H1 (cell line): ENCODE measurements around the gene ACKR1. TPM values are rescaled to one million over a fixed set of nuclear protein-coding genes. Genes with fewer than 3 reads are reported as not detected.

Experiments
- CTCF ChIA-PET: fragments of 300-600 bp; sonication (Branson Sonifier 250); formaldehyde crosslinking; loops from one replicate; lab custom pipeline; 2021; ENCODE audit not compliant: partially characterized antibody; lab: Charles Lee
- POLR2A ChIA-PET: fragments of 300-600 bp; sonication (Branson Sonifier 250); formaldehyde crosslinking; loops from one replicate; lab custom pipeline; 2021; ENCODE audit warnings: inconsistent platforms; ENCODE audit not compliant: partially characterized antibody; lab: Charles Lee
- DNase-seq, 2 experiments: peaks; one replicate each; pipeline versions ENCODE4 v3.0.0 to v3.0.0-alpha.2; 2010 to 2022; ENCODE audit warnings: low spot score in 2 of 2, low read depth in 1 of 2, mixed read lengths in 1 of 2
- FAIRE-seq: peaks from 2 replicates; lab custom pipeline; 2011; peaks lifted over from hg19 to GRCh38; lab: Jason Lieb, UNC
- H2AFZ ChIP-seq: 2 replicates; pipeline ENCODE4 v1.8.1; 2012; ENCODE audit warnings: low read length, inconsistent platforms
- H2AK5ac ChIP-seq: 2 replicates; pipeline ENCODE4 v1.6.1; 2013; ENCODE audit warnings: low read depth, low read length
- H2BK120ac ChIP-seq: replicated peaks from 2 replicates; pipeline ENCODE3; 2013; ENCODE audit warnings: low read depth, low read length, inconsistent platforms
- H2BK12ac ChIP-seq: 2 replicates; pipeline ENCODE4 v1.6.1; 2013; ENCODE audit warnings: low read depth, low read length
- H2BK15ac ChIP-seq: 2 replicates; pipeline ENCODE4 v1.6.1; 2013; ENCODE audit warnings: low read length
- H2BK20ac ChIP-seq: 2 replicates; pipeline ENCODE4 v1.6.1; 2013; ENCODE audit warnings: low read length
- H2BK5ac ChIP-seq: 2 replicates; pipeline ENCODE4 v1.6.1; 2013; ENCODE audit warnings: low read depth, low read length
- H3K14ac ChIP-seq: 2 replicates; pipeline ENCODE4 v1.6.1; 2013; ENCODE audit warnings: inconsistent platforms; ENCODE audit not compliant: insufficient read length
- H3K18ac ChIP-seq: 2 replicates; pipeline ENCODE4 v1.6.1; 2013; ENCODE audit warnings: low read length; ENCODE audit errors: extremely low read depth
- H3K23ac ChIP-seq: 2 replicates; pipeline ENCODE4 v1.6.1; 2013; ENCODE audit warnings: inconsistent platforms; ENCODE audit not compliant: insufficient read length
- H3K23me2 ChIP-seq: 2 replicates; pipeline ENCODE4 v1.6.1; 2013; ENCODE audit warnings: low read depth, low read length
- H3K27ac ChIP-seq: 2 replicates; pipeline ENCODE4 v1.6.1; 2011; ENCODE audit warnings: low read depth, low read length, inconsistent platforms
- H3K27me3 ChIP-seq, 4 experiments: replicated peaks in 1 of 4; 1 replicate in 1 of 4; 2 replicates in 3 of 4; pipeline versions ENCODE4 v1.6.1 to v1.8.1; 2011 to 2013; ENCODE audit warnings: low read length in 3 of 4, mild to moderate bottlenecking in 3 of 4, inconsistent platforms in 2 of 4, mixed read lengths in 2 of 4, moderate library complexity in 1 of 4; ENCODE audit not compliant: control insufficient read depth in 3 of 4, insufficient read depth in 3 of 4; ENCODE audit errors: extremely low read depth in 1 of 4
- H3K36me3 ChIP-seq, 4 experiments: 2 replicates each; pipeline versions ENCODE4 v1.6.1 to v1.8.1; 2011 to 2013; ENCODE audit warnings: mild to moderate bottlenecking in 4 of 4, low read length in 3 of 4, moderate library complexity in 2 of 4, control low read depth in 1 of 4, inconsistent platforms in 1 of 4; ENCODE audit not compliant: insufficient read depth in 4 of 4, control insufficient read depth in 2 of 4
- H3K4ac ChIP-seq: replicated peaks from 2 replicates; pipeline ENCODE3; 2013; ENCODE audit warnings: low read length, low read depth, mixed read lengths, inconsistent platforms; ENCODE audit not compliant: insufficient read length
- H3K4me1 ChIP-seq, 4 experiments: replicated peaks in 1 of 4; 1 replicate in 1 of 4; 2 replicates in 3 of 4; pipeline versions ENCODE4 v1.6.1 to v1.8.1; 2011 to 2013; ENCODE audit warnings: low read length in 3 of 4, inconsistent platforms in 2 of 4, mixed read lengths in 1 of 4; ENCODE audit not compliant: insufficient read depth in 4 of 4, control insufficient read depth in 3 of 4
- H3K4me2 ChIP-seq, 2 experiments: 2 replicates each; pipeline versions ENCODE4 v1.6.1 to v1.8.1; 2011 to 2013; ENCODE audit warnings: low read depth in 2 of 2, low read length in 2 of 2, control low read depth in 1 of 2, inconsistent platforms in 1 of 2, mild to moderate bottlenecking in 1 of 2; ENCODE audit not compliant: insufficient read depth in 1 of 2
- H3K4me3 ChIP-seq, 4 experiments: fragments of 200-600, 300-600 bp in 1 of 4; sonication (generic), shearing (Covaris generic), sonication (Bioruptor Twin) in 1 of 4; 2 replicates each; pipeline versions ENCODE4 v1.5.1 to v1.8.1; 2011 to 2016; ENCODE audit warnings: low read length in 4 of 4, low read depth in 3 of 4, control low read depth in 2 of 4, inconsistent platforms in 2 of 4, mild to moderate bottlenecking in 2 of 4, mixed read lengths in 1 of 4, moderate library complexity in 1 of 4; ENCODE audit not compliant: insufficient read depth in 2 of 4; ENCODE audit errors: extremely low read depth in 1 of 4
- H3K56ac ChIP-seq: replicated peaks from 2 replicates; pipeline ENCODE3; 2013; ENCODE audit warnings: low read depth, mild to moderate bottlenecking, mixed read lengths, low read length, inconsistent platforms; ENCODE audit not compliant: insufficient read length
- H3K79me1 ChIP-seq: 2 replicates; pipeline ENCODE4 v1.6.1; 2013; ENCODE audit warnings: low read depth, low read length, control low read depth
- H3K79me2 ChIP-seq, 2 experiments: 2 replicates each; pipeline versions ENCODE4 v1.6.1 to v1.8.1; 2012 to 2013; ENCODE audit warnings: low read length in 2 of 2, mild to moderate bottlenecking in 2 of 2, inconsistent platforms in 1 of 2; ENCODE audit not compliant: insufficient read depth in 2 of 2, control insufficient read depth in 1 of 2
- H3K9ac ChIP-seq, 4 experiments: replicated peaks in 1 of 4; 1 replicate in 1 of 4; 2 replicates in 3 of 4; pipeline versions ENCODE4 v1.6.1 to v1.8.1; 2011 to 2013; ENCODE audit warnings: low read depth in 3 of 4, low read length in 3 of 4, control low read depth in 2 of 4, mild to moderate bottlenecking in 2 of 4, moderate library complexity in 2 of 4, inconsistent platforms in 1 of 4; ENCODE audit errors: extremely low read depth in 1 of 4
- H3K9me3 ChIP-seq, 2 experiments: 2 replicates each; pipeline versions ENCODE4 v1.6.1 to v1.8.1; 2012 to 2013; ENCODE audit warnings: mild to moderate bottlenecking in 2 of 2, moderate library complexity in 2 of 2, control low read depth in 1 of 2, inconsistent platforms in 1 of 2, low read depth in 1 of 2, low read length in 1 of 2, mixed read lengths in 1 of 2; ENCODE audit not compliant: insufficient read depth in 2 of 2
- H4K20me1 ChIP-seq, 2 experiments: replicated peaks in 1 of 2; 2 replicates each; pipeline versions ENCODE3 to v1.8.1; 2011 to 2013; ENCODE audit warnings: inconsistent platforms in 2 of 2, low read length in 2 of 2, mild to moderate bottlenecking in 1 of 2; ENCODE audit not compliant: insufficient read depth in 2 of 2, control insufficient read depth in 1 of 2
- H4K5ac ChIP-seq: 2 replicates; pipeline ENCODE4 v1.6.1; 2013; ENCODE audit warnings: low read length, low read depth, mixed read lengths, inconsistent platforms; ENCODE audit not compliant: insufficient read length
- H4K8ac ChIP-seq: 2 replicates; pipeline ENCODE4 v1.8.0; 2013; ENCODE audit warnings: mild to moderate bottlenecking, moderate library complexity, low read length, inconsistent platforms; ENCODE audit not compliant: insufficient read depth; ENCODE audit errors: extremely low read depth
- H4K91ac ChIP-seq: replicated peaks from 2 replicates; pipeline ENCODE3; 2013; ENCODE audit warnings: low read length, mixed read lengths, inconsistent platforms; ENCODE audit not compliant: insufficient read length
- ATF3 ChIP-seq: IDR thresholded peaks from 2 replicates; pipeline ENCODE4 v1.6.1; 2011; ENCODE audit warnings: low read depth, mild to moderate bottlenecking, low read length; ENCODE audit not compliant: insufficient read depth
- CTBP2 ChIP-seq: IDR thresholded peaks from 2 replicates; pipeline ENCODE4 v1.7.0; 2011; ENCODE audit warnings: borderline replicate concordance, mild to moderate bottlenecking, moderate library complexity, mixed read lengths, low read length; ENCODE audit not compliant: insufficient read depth, insufficient read length
- GABPA ChIP-seq: IDR thresholded peaks from 2 replicates; pipeline ENCODE4 v1.6.1; 2011; ENCODE audit warnings: mild to moderate bottlenecking, low read length, moderate library complexity, borderline replicate concordance; ENCODE audit not compliant: insufficient read depth
- HDAC6 ChIP-seq: IDR thresholded peaks from one replicate; pipeline ENCODE4 v1.7.1; 2012; ENCODE audit warnings: low read depth, mild to moderate bottlenecking, inconsistent platforms, low read length, moderate library complexity
- JUND ChIP-seq: IDR thresholded peaks from 2 replicates; pipeline ENCODE4 v1.6.1; 2011; ENCODE audit warnings: mild to moderate bottlenecking, improper control_type of control experiment, low read length
- KDM4A ChIP-seq: IDR thresholded peaks from one replicate; pipeline ENCODE4 v1.7.1; 2012; ENCODE audit warnings: low read depth, mild to moderate bottlenecking, moderate library complexity, low read length, inconsistent platforms; ENCODE audit not compliant: severe bottlenecking
- RAD21 ChIP-seq, 2 experiments: IDR thresholded peaks in 1 of 2; conservative IDR thresholded peaks in 1 of 2; 2 replicates each; pipeline ENCODE4 v1.6.1; 2011; ENCODE audit warnings: low read depth in 2 of 2, low read length in 2 of 2, improper control_type of control experiment in 1 of 2, inconsistent platforms in 1 of 2, mild to moderate bottlenecking in 1 of 2, moderate library complexity in 1 of 2
- SIN3A ChIP-seq, 2 experiments: IDR thresholded peaks in 1 of 2; conservative IDR thresholded peaks in 1 of 2; 2 replicates each; pipeline ENCODE4 v1.6.1; 2011 to 2012; ENCODE audit warnings: low read length in 2 of 2, improper control_type of control experiment in 1 of 2, low read depth in 1 of 2, mild to moderate bottlenecking in 1 of 2
- TEAD4 ChIP-seq: IDR thresholded peaks from 2 replicates; pipeline ENCODE4 v1.6.1; 2012; ENCODE audit warnings: low read depth, low read length, inconsistent platforms, mixed read lengths
- WGBS, 2 experiments: shearing (Covaris generic) in 1 of 2; methylation state at CpG; one replicate each; pipeline versions ENCODE4 v1.1.6 to v1.1.7; 2013 to 2015; ENCODE audit warnings: low lambda C conversion rate in 2 of 2, mixed read lengths in 2 of 2, inconsistent platforms in 1 of 2, low coverage in 1 of 2, missing lambda C conversion rate in 1 of 2; ENCODE audit not compliant: insufficient replicate concordance in 2 of 2, insufficient coverage in 1 of 2, insufficient read length in 1 of 2; ENCODE audit errors: extremely low coverage in 1 of 2, missing lambda C conversion rate in 1 of 2; 5-methylcytosine and 5-hydroxymethylcytosine counted together
- polyA plus RNA-seq, 7 experiments: library from polyadenylated mRNA; depleted of rRNA in 3 of 7; stranded (reverse) in 5 of 7; unstranded in 2 of 7; fragments of >200 nt in 5 of 7; fragments of 200-250 nt in 2 of 7; gene quantifications; 1 replicate in 5 of 7; 2 replicates in 1 of 7; 4 replicates in 1 of 7; pipeline versions ENCODE4 v1.2.1 to v1.2.3, GENCODE V29; 2011 to 2013; ENCODE audit warnings: missing spikeins in 2 of 7, mixed read lengths in 2 of 7
- total RNA-seq: library from RNA; stranded (reverse); fragmentation: NEBNext Ultra II Directional; extraction: Animal tissue kit (Norgen Biotek cat#: 25700); gene quantifications from 2 replicates; pipeline ENCODE4 v1.2.1, GENCODE V29; 2021

The ACKR1 gene
- total and polyA plus RNA-seq, 2 of the 8 experiments (the other 6 are each of a cell fraction or from before 2014, with no cell fraction given), result 0.61 to 1.00 TPM

GRCh38 chr1:159172614-159173291 is 31.9 kb upstream of the ACKR1 start:
- H2BK120ac ChIP-seq, result no peak overlapping the region
- peaks cover 5 to 17% of the 10 kb centered on the region in 2 experiments for H4K20me1 ChIP-seq
- 0% methylated on average over 9 of the region's 17 CpGs; no CpG with 5 or more reads in 1 of the 2 experiments for WGBS, 2 experiments
- H2BK12ac ChIP-seq, result no peak overlapping the region
- no peaks in the 10 kb centered on the region for H3K9me3 ChIP-seq
- no peak overlapping the region for H4K5ac ChIP-seq
- no peaks in the 10 kb centered on the region; the same call in 1 of the 2 replicates for H3K79me1 ChIP-seq
- no peak overlapping the region; the same call in 1 of the 2 replicates for H2BK15ac ChIP-seq
- peak overlapping the region; percentile 100 for H3K4me2 ChIP-seq
- H3K4ac ChIP-seq, result no peak overlapping the region
- peaks cover 15% of the 10 kb centered on the region for H3K23me2 ChIP-seq
- H3K14ac ChIP-seq, result no peak overlapping the region
- ChIA-PET CTCF (interaction anchor here (0.7 to 5.1 kb wide), 10 partner anchors 12 to 41 kb away, joined by 3 to 31 read pairs (median 4); no protein-coding TSS in a partner anchor), POLR2A (interaction anchor here (0.8 to 1.6 kb wide), 7 partner anchors 14 to 38 kb away, joined by 3 to 4 read pairs (median 3); no protein-coding TSS in a partner anchor)
- FAIRE-seq (no peak), DNase-seq (peak in 1 of 2 experiments; percentile 78)
- H3K27ac ChIP-seq, result no peak overlapping the region
- no peaks in the 10 kb centered on the region for H3K36me3 ChIP-seq
- no peak overlapping the region for H4K91ac ChIP-seq
- H2BK5ac ChIP-seq, result 0 out of 2 replicates have a peak overlapping the region, but pooled peaks have one; percentile 45
- peak overlapping the region; percentile 87 to 99 (median 96) for H3K4me3 ChIP-seq
- no peak overlapping the region for H3K56ac ChIP-seq
- H2AK5ac ChIP-seq, result no peak overlapping the region
- peaks cover 0 to 3% (median 0%) of the 10 kb centered on the region in 4 experiments; a peak in 2 of 7 replicates for H3K27me3 ChIP-seq
- no peak overlapping the region for H3K23ac ChIP-seq
- no peak overlapping the region for H4K8ac ChIP-seq
- H2AFZ ChIP-seq, result peak overlapping the region; percentile 4; the same call in 1 of the 2 replicates
- no peak overlapping the region for H3K18ac ChIP-seq
- 0 out of 7 replicates have a peak overlapping the region, but pooled peaks of 1 of the 4 experiments have one; percentile 4 for H3K9ac ChIP-seq
- H2BK20ac ChIP-seq, result no peak overlapping the region
- peaks cover 0 to 11% (median 3%) of the 10 kb centered on the region in 4 experiments; a peak in 6 of 7 replicates for H3K4me1 ChIP-seq
- H3K79me2 ChIP-seq, result peaks cover 0 to 3% of the 10 kb centered on the region in 2 experiments; a peak in 1 of 4 replicates
- TF ChIP-seq SIN3A (conservative IDR thresholded peaks at IDR 0.05 in 1 of 2, IDR thresholded peaks at IDR 0.05 in 1 of 2; ENCODE audit: low read depth in 1 of 2, low read length in 2 of 2) (peak; percentile 53 to 70; a peak in 2 of 4 replicates), CTBP2 (peak; percentile 93), JUND (no peak), ATF3 (no peak), GABPA (no peak), RAD21 (IDR thresholded peaks at IDR 0.05 in 1 of 2, conservative IDR thresholded peaks at IDR 0.05 in 1 of 2; ENCODE audit: low read depth in 2 of 2, low read length in 2 of 2) (no peak), TEAD4 (peak; percentile 56; the same call in 1 of the 2 replicates), HDAC6 (no peak), KDM4A (peak; percentile 49)
